Mammary epithelial cell (primary cell): ENCODE data around the gene SLIT3.

Source experiments
- CTCF ChIP-seq, 2 donors: IDR thresholded peaks in 1 of 2; conservative IDR thresholded peaks in 1 of 2; 2 replicates each; pipeline ENCODE4 v1.5.1; 2011 to 2012; ENCODE audit warnings: inconsistent platforms in 2 of 2, low read length in 2 of 2, mild to moderate bottlenecking in 2 of 2, control low read depth in 1 of 2, low read depth in 1 of 2; ENCODE audit not compliant: insufficient read depth in 1 of 2; ENCODE audit errors: extremely low read depth in 1 of 2
- EZH2 ChIP-seq: IDR thresholded peaks from 2 replicates; pipeline ENCODE4 v1.6.1; 2012; ENCODE audit warnings: low read length, inconsistent platforms, borderline replicate concordance

GRCh38 chr5:168826246-168826725, 474.7 kb downstream of the SLIT3 start:
- no peak for TF ChIP-seq CTCF (conservative IDR thresholded peaks at IDR 0.05 in 1 of 2, IDR thresholded peaks at IDR 0.05 in 1 of 2; ENCODE audit: extremely low read depth in 1 of 2, insufficient read depth in 1 of 2, low read depth in 1 of 2, low read length in 2 of 2)
- no peak for TF ChIP-seq EZH2
